SJCRH30 (cell line): ENCODE results near the gene NCK2. TPM values are rescaled to one million over a fixed set of nuclear protein-coding genes. Genes with fewer than 3 reads are reported as not detected.
A peak's percentile ranks its signal among the peaks of the same experiment; 100 is the strongest.

Experiments used
- DNase-seq, 2 experiments: peaks; one replicate each; pipeline ENCODE4 v3.0.0-alpha.2; 2015 to 2020
- H3K27ac ChIP-seq: fragments of 250-450 bp; sonication (Bioruptor Pico); 2 replicates; pipeline ENCODE4 v1.5.1; 2020; ENCODE audit warnings: mild to moderate bottlenecking, moderate library complexity
- H3K27me3 ChIP-seq: fragments of 250-450 bp; sonication (Bioruptor Pico); 2 replicates; pipeline ENCODE4 v1.5.1; 2020; ENCODE audit warnings: mild to moderate bottlenecking, moderate library complexity
- H3K36me3 ChIP-seq: fragments of 250-450 bp; sonication (Bioruptor Pico); 2 replicates; pipeline ENCODE4 v1.5.1; 2020; ENCODE audit warnings: mild to moderate bottlenecking, moderate library complexity
- H3K4me1 ChIP-seq: fragments of 250-450 bp; sonication (Bioruptor Pico); 2 replicates; pipeline ENCODE4 v1.5.1; 2020; ENCODE audit warnings: mild to moderate bottlenecking, moderate library complexity
- H3K4me3 ChIP-seq: fragments of 250-450 bp; sonication (Bioruptor Pico); 2 replicates; pipeline ENCODE4 v1.5.1; 2020; ENCODE audit warnings: mild to moderate bottlenecking, moderate library complexity
- H3K9me3 ChIP-seq: fragments of 250-450 bp; sonication (Bioruptor Pico); replicated peaks from 2 replicates; pipeline ENCODE4 v1.5.1; 2020; ENCODE audit warnings: mild to moderate bottlenecking, moderate library complexity
- total RNA-seq: library from RNA; depleted of rRNA; stranded (reverse); fragments of >200 nt; shearing (Covaris generic); gene quantifications from 2 replicates; pipeline ENCODE4 v1.2.3, GENCODE V29; 2014

Gene NCK2
- total RNA-seq, 1 experiment from 2014 or later: 51.9 TPM

GRCh38 chr2:105725388-105725787 is 19.3 kb upstream of the NCK2 start:
- DNase-seq: peak; percentile 48 to 75
- H3K36me3 ChIP-seq: no peaks in the 10 kb centered on the region
- H3K27me3 ChIP-seq: no peaks in the 10 kb centered on the region
- H3K9me3 ChIP-seq: peaks cover 4% of the 10 kb centered on the region; the same call in 1 of the 2 replicates
- H3K4me1 ChIP-seq: peaks cover 37% of the 10 kb centered on the region
- peak overlapping the region; percentile 75 for H3K27ac ChIP-seq
- H3K4me3 ChIP-seq: no peak overlapping the region

- Histone ChIP-seq H3K36me3 (no peaks in the 10 kb centered on the region), H3K27ac (no peak overlapping the region), H3K4me3 (no peak overlapping the region), H3K9me3 (peaks cover 4% of the 10 kb centered on the region; the same call in 1 of the 2 replicates), H3K4me1 (peaks cover 36% of the 10 kb centered on the region), H3K27me3 (no peaks in the 10 kb centered on the region)
- no peak for DNase-seq
Observed at GRCh38 chr2:105730170-105730569, 14.5 kb upstream of the NCK2 start.

GRCh38 chr2:105731511-105731910 is 13.2 kb upstream of the NCK2 start:
- no peak for DNase-seq
- H3K9me3 ChIP-seq: peaks cover 4% of the 10 kb centered on the region; the same call in 1 of the 2 replicates
- no peaks in the 10 kb centered on the region for H3K36me3 ChIP-seq
- no peak overlapping the region for H3K4me3 ChIP-seq
- no peaks in the 10 kb centered on the region for H3K27me3 ChIP-seq
- peaks cover 30% of the 10 kb centered on the region for H3K4me1 ChIP-seq
- H3K27ac ChIP-seq: no peak overlapping the region

GRCh38 chr2:105732101-105732500 is 12.6 kb upstream of the NCK2 start:
- no peak overlapping the region for H3K27ac ChIP-seq
- H3K4me3 ChIP-seq: no peak overlapping the region
- peaks cover 4% of the 10 kb centered on the region; the same call in 1 of the 2 replicates for H3K9me3 ChIP-seq
- DNase-seq: no peak
- no peaks in the 10 kb centered on the region for H3K36me3 ChIP-seq
- peaks cover 28% of the 10 kb centered on the region for H3K4me1 ChIP-seq
- H3K27me3 ChIP-seq: no peaks in the 10 kb centered on the region

- H3K9me3 ChIP-seq: no peaks in the 10 kb centered on the region
- H3K4me3 ChIP-seq: no peak overlapping the region
- peak in 1 of 2 experiments; percentile 31 for DNase-seq
- no peaks in the 10 kb centered on the region for H3K36me3 ChIP-seq
- H3K27ac ChIP-seq: no peak overlapping the region
- H3K4me1 ChIP-seq: peaks cover 28% of the 10 kb centered on the region
- no peaks in the 10 kb centered on the region for H3K27me3 ChIP-seq
Observed at GRCh38 chr2:105732955-105733607, 11.6 kb upstream of the NCK2 start.

GRCh38 chr2:105733875-105734274 is 10.8 kb upstream of the NCK2 start:
- H3K27me3 ChIP-seq: no peaks in the 10 kb centered on the region
- no peak overlapping the region for H3K27ac ChIP-seq
- peaks cover 28% of the 10 kb centered on the region for H3K4me1 ChIP-seq
- H3K4me3 ChIP-seq: no peak overlapping the region
- H3K9me3 ChIP-seq: no peaks in the 10 kb centered on the region
- no peak for DNase-seq
- no peaks in the 10 kb centered on the region for H3K36me3 ChIP-seq

DNA sequence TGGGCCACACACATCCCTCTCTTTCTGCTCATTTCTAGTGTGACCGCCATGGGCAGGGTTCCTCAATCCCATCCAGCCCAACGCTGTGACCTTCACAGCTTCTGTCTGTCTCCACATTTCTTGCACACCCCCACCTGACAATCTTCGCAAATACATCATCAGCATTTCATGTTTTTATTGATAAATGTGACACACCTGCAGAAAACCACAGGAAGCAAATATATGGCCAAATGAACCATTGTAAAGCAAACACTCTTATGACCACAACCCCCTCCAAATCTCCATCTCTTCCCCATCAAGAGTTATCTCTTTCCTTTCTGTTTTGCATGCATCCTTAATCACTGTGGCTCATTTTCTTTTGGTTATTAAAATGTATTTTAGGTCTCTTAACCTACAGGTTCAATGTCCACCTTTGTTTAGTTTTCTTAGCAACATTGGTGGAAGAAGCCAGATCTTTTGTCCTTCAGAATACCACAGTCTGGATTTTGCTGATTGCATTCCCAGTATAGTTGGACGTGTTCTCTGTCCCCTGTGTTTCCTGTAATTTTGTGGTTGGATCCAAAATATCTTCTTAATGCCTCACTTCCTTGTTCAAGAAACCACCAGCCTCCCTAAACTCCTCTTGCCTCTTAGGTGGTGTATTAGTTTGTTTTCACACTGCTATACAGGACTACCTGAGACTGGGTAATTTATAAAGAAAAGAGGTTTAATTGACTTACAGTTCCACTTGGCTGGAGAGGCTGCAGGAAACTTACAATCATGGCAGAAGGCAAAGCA is 9.8 kb upstream of the NCK2 start:
- Histone ChIP-seq H3K27ac (peak overlapping the region; percentile 18; the same call in 1 of the 2 replicates), H3K4me3 (no peak overlapping the region), H3K9me3 (no peaks in the 10 kb centered on the region), H3K27me3 (no peaks in the 10 kb centered on the region), H3K4me1 (peaks cover 29% of the 10 kb centered on the region), H3K36me3 (no peaks in the 10 kb centered on the region)
- DNase-seq: peak in 1 of 2 experiments; percentile 33

DNA sequence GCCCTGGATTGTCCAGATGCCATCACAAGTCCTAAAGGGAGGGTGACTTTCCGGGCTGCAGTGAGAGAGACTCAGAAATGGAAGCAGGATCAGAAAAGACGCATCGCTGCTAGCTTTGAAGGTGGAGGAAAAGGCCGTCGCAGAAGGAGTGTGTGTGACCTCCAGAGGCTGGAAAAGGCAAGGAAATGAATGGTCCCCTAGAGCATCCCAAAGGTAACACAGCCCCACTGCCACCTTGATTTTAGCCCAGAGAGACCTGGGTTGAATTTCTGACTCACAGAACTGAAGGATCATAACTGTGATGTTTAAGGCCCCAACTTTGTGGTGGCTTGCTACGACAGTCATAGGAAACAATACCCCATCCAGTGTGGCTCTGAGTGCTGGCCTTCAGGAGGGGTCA is 8.6 kb upstream of the NCK2 start:
- no peak for DNase-seq
- Histone ChIP-seq H3K4me1 (peaks cover 31% of the 10 kb centered on the region), H3K27ac (no peak overlapping the region), H3K4me3 (no peak overlapping the region), H3K36me3 (no peaks in the 10 kb centered on the region), H3K9me3 (no peaks in the 10 kb centered on the region), H3K27me3 (no peaks in the 10 kb centered on the region)

- H3K36me3 ChIP-seq: no peaks in the 10 kb centered on the region
- no peaks in the 10 kb centered on the region for H3K9me3 ChIP-seq
- no peaks in the 10 kb centered on the region for H3K27me3 ChIP-seq
- no peak for DNase-seq
- no peak overlapping the region for H3K27ac ChIP-seq
- no peak overlapping the region for H3K4me3 ChIP-seq
- peaks cover 27% of the 10 kb centered on the region for H3K4me1 ChIP-seq
Observed at GRCh38 chr2:105737980-105738657, 6.6 kb upstream of the NCK2 start.

- no peak for DNase-seq
- Histone ChIP-seq H3K27ac (no peak overlapping the region), H3K9me3 (no peaks in the 10 kb centered on the region), H3K36me3 (no peaks in the 10 kb centered on the region), H3K27me3 (no peaks in the 10 kb centered on the region), H3K4me3 (no peak overlapping the region), H3K4me1 (peaks cover 23% of the 10 kb centered on the region)
Observed at GRCh38 chr2:105738658-105739241, 6.0 kb upstream of the NCK2 start.

GRCh38 chr2:105739426-105739825 is 5.3 kb upstream of the NCK2 start:
- Histone ChIP-seq H3K36me3 (no peaks in the 10 kb centered on the region), H3K9me3 (no peaks in the 10 kb centered on the region), H3K4me3 (no peak overlapping the region), H3K27me3 (no peaks in the 10 kb centered on the region), H3K27ac (no peak overlapping the region), H3K4me1 (peaks cover 19% of the 10 kb centered on the region)
- DNase-seq: no peak

DNA sequence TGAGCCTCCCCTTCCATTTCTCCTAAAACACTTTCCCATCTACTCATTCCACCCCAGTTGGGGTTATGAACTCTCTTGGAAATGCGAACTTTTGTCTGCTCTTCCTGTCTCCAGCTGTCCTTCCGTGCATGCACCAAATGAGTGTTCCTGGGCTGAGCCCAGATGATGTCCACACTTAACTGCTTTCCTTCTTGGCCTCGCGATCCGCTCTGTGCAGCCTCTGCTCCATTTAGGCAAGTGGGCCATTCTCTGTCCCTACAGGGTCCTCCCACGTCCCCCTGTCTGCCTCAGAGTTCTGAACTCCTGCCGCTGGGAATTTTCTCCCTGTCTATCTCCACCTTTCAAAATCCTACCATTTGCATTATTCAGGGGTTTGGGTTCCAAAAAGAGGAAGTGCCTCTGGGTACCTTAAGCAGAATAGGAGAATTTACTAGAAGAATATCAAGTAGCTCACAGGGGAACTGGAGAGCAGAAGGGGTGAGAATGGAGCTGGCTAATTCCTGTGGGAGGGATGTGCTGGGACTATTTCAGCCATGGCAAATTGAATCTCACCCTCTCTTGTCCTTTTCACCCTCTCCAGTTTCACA is 4.7 kb upstream of the NCK2 start:
- no peak overlapping the region for H3K27ac ChIP-seq
- H3K36me3 ChIP-seq: no peaks in the 10 kb centered on the region
- DNase-seq: no peak
- no peak overlapping the region for H3K4me3 ChIP-seq
- no peaks in the 10 kb centered on the region for H3K27me3 ChIP-seq
- H3K9me3 ChIP-seq: no peaks in the 10 kb centered on the region
- H3K4me1 ChIP-seq: peaks cover 13% of the 10 kb centered on the region

GRCh38 chr2:105741174-105741573 is 3.5 kb upstream of the NCK2 start:
- no peak for DNase-seq
- Histone ChIP-seq H3K27ac (no peak overlapping the region), H3K4me1 (peaks cover 10% of the 10 kb centered on the region), H3K9me3 (no peaks in the 10 kb centered on the region), H3K27me3 (no peaks in the 10 kb centered on the region), H3K36me3 (no peaks in the 10 kb centered on the region), H3K4me3 (no peak overlapping the region)

GRCh38 chr2:105741617-105742016 is 3.1 kb upstream of the NCK2 start:
- DNase-seq: no peak
- Histone ChIP-seq H3K27me3 (no peaks in the 10 kb centered on the region), H3K4me3 (no peak overlapping the region), H3K9me3 (no peaks in the 10 kb centered on the region), H3K27ac (no peak overlapping the region), H3K4me1 (peaks cover 14% of the 10 kb centered on the region), H3K36me3 (no peaks in the 10 kb centered on the region)
